Adrenal gland (tissue), 5 donors: ENCODE data around the gene TOMT.

ENCODE experiments used
- CTCF ChIP-seq, 6 experiments: fragments of 450-650 bp in 4 of 6; fragments of 200-600 bp in 2 of 6; sonication (generic) in 1 of 6; IDR thresholded peaks; 1 replicate in 5 of 6; 2 replicates in 1 of 6; pipeline versions ENCODE4 v1.5.1 to v1.8.0; 2016 to 2021; ENCODE audit warnings: antibody characterized with exemption in 6 of 6, mild to moderate bottlenecking in 2 of 6, moderate library complexity in 1 of 6
- POLR2A ChIP-seq, 2 donors: fragments of 450-650 bp; IDR thresholded peaks; one replicate each; pipeline ENCODE4 v1.6.1; 2017; ENCODE audit warnings: antibody characterized with exemption in 2 of 2, mild to moderate bottlenecking in 2 of 2, moderate library complexity in 1 of 2
- donor health status: DM: no; HTN: no; CAD: no.

- no peak for TF ChIP-seq CTCF (IDR thresholded peaks at IDR 0.05)
- TF ChIP-seq POLR2A (IDR thresholded peaks at IDR 0.05) = no peak
These were observed 50.0 kb downstream of the TOMT start for GRCh38 chr11:72155751-72156150.
